GM21447 (cell line): ENCODE data around the gene C14orf93.
"Not testable (repeated sequence)": the region's sequence is repeated elsewhere in the genome, so short reads cannot be mapped to it uniquely, and the experiment has no call there.

Source experiments
- ATAC-seq: cut with Tn5 transposase; IDR thresholded peaks from one replicate; pipeline ENCODE4 v1.9.1; 2021; ENCODE audit not compliant: unreplicated experiment

The C14orf93 gene

DNA sequence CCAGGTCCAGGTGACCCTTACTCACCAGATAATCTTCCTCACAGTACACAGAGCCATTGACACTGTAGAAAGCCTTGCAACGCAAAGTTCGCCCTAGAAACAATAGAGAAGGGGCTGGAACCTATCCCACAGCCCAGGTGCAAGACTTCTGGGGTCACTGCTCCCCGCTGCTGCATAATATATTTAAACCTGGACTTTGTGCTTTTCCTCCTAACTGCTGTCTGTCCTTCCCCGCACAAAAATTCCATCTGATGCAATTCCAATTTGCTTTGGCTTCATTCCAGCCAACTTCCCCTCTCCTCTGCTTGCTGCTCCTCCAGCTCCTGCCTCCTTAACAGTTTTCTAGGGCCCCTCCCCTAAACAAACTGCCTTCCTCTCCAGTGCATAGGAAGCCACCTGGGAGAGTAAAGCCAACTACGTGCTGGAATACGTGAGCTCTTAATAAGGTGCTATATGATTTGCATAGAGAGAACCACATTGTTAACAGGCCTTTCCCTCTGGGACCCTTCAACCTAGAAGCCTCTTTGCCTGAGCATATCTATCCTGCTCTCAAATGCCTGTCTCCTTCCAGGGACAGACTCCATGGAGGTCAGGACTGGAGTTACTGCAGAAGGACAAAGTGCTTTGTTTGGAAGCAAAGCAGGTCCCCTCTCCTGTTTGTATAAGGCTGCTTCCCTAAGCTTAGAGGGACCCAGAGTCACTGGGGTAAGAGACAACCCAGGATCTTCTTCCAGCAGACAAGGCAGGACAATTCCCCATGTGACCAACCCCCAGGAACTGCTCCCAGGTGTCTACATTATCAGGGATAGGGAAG is 33.1 kb downstream of the C14orf93 start:
- ATAC-seq, result no peak

DNA sequence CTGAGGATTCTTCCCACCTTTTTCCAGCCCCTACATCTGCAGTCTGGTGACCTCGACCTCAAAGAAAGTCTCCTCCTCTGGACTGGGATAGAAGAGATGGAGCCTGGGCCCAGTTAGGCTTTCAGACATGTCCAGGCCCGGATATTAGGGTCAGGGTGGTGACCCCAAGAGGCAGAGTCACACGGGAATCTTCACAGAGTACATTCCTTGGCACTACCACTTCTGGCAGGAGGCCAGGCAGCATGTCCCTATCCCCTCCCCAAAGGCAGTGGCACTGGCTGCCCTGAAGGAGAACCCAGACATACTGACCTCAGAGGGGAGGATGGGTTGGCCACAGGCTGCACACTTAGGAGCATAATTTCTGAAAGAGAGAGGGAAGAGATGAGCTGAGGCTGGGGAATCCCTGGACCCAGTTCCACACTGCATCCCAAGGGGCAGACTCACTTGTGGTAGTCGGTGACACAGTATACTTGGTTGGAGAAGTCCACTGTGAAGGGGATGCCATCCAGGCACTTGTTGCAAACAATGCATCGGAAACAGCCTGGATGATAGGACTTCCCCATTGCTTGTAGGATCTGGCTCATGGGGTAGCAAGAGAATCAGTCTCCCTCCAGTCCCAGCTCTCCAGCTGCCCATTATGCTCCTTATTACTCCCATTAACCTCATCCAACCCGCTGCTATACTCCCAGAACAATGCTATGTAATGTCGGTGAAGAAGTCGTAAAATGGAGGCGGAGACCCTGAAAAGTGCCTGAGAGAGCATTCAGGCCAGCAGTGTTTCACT is 35.2 kb downstream of the C14orf93 start:
- no peak for ATAC-seq

DNA sequence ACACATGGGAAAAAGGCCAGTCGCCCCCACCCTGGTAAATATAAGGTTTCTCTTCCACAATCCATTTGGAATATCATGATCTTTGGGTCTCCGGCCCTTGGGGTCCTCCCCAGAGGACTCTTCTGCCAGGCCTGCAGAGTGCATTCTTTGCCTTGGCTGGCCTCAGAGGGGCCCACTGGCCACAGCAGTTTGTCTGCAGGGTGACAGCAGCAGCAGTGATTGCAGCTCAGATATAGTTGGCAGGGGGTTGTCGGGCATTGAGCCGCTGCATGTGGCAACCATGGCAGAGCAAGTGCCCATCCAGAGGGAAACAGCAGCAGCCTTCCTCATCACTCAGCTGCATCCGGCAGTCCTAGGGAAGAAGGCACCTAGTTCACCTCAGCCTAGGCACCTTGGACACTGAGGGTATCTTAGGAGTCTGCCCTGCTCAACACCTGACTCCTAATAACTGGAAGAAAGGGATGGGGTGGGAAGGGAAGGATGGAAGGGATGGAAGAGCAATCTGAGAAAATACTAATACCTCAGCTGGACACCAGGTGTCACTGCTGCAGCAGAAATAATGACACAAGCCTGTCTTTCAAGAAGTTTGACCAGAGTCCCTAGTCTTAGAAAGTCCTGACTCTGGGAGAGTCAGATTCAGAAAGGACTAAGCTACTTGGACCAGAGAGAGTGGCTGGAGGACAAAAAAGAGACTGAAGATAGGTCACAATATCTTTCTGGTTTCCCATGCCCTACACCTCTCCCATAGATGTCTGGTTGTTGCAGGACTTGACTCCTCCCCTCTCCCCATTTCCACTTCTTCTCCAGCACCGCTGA is 36.5 kb downstream of the C14orf93 start:
- ATAC-seq, result no peak

DNA sequence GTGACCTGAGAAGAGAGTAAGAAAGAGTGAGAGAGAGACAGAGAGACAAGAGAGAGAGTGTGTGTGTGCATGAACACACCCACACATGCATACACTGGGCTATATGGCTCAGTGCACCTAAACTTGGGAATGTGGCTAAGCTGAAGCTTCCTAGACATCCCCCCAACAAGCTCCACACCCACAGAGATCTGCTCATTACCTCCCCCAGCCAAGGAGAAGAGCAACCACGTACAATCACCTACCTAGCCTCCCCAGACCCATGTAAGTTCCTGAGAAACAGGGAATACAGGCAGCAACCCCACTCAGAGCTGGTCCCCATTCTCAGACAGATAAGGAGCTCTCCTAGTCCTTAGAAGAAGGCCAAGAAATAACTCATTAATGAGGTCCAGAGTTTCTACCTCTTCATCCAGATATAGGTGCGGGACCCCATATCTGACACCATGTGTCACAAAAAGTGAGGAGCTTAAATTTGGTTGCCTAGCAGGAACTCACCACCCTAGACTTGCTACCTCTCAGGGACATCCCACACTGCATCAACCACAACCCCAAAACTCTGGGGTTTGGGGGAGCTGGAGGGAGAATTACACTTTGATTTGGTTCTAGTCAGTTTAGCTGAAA is 37.5 kb downstream of the C14orf93 start:
- ATAC-seq, result no peak

DNA sequence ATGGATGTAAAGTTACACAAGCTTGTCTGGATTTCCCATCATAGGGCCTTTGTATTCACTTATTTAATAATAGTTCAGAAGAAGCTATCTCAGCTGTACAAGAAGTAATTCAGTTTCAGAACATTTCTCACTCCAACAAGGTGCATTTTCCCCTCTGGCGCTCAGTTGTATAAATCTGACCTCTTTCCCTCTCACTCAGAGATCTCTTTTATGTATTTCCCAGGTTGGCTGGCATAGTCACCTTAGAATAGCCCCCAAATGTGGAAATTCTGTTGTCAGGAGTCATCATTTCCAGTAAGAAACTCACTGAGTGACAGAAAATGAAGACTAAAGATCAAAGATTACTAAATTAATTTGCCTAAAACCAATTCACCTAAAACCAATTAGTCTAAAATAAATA is 38.8 kb downstream of the C14orf93 start:
- ATAC-seq, result no peak

DNA sequence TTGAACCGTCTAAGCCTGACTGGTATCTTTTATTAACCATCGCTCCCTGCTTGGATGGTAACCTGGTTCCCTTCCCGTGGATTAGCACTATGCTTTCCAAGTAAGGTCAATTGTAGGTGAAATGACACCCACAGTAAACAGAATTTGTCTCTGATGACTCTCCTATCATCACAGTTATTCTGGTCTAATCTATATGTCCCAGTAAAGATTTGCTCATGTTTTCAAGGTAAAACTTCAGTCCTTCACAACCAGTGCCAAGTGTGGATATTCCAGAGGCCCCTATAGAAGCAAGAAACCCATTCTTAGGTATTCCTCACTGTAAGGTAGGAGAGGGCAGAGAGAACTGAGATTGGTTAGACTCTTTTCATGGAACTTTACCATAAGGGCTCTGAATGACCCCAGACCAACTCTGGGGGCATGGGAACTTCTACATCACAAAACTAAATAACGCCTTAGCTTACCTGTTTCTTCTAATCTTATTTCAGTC is 43.1 kb downstream of the C14orf93 start:
- no peak for ATAC-seq

DNA sequence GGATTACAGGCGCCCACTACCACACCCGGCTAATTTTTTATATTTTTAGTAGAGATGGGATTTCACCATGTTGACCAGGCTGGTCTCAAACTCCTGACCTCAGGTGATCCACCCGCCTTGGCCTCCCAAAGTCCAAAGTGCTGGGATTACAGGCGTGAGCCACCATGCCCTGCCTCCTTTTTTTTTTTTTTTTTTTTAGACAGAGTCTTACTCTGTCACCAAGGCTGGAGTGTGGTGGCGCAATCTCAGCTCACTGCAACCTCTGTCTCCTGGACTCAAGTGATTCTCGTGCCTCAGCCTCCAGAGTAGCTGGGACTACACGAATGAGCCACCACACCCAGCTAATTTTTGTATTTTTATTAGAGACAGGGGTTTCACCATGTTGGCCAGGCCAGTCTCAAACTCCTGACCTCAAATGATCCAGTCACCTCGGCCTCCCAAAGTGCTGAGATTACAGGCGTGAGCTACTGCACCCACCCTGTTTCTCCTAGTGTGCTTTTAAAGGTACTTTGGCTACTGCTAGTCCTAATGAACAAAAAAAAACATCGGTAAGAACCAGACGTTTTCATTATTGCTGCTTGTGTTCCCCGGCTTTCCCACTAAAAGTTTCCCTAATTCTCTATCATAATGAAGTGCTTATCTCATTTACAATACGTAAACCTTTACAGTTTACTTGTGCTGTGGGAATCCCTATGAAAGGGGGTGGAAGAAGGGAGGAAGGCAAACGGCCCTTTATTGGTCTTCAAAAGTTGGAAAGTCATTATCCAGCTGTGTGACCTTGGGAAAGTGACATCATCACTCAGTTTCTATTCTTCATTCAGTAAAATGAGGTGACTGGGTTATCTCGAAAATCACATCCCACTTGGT is 43.8 kb downstream of the C14orf93 start:
- not testable (repeated sequence) for ATAC-seq

DNA sequence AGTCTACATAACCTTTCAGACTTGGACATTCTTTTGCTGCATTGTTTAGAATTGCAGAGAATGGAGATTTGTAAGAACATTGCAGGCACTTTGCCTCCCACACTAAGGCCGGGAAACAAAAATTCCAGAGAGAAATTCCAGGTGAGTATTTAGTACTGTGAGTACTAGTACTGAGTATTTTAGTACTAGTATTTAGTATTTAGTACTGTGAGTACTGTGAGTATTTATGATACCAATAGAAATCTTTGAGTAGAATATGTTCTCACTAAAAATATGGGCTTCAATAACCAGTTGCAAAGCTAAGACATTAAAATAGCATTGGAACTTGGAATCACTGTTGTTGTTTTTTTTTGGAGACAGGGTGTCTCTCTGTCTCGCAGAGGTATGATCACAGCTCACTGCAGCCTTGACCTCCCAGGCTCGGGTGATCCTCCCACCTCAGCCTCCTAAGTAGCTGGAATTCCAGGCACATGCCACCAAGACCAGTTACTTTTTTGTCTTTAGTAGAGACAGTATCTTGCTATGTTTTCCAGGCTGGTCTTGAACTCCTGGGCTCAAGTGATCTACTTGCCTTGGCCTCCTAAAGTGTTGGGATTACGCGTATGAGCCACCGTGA is 47.8 kb downstream of the C14orf93 start:
- ATAC-seq, result no peak

DNA sequence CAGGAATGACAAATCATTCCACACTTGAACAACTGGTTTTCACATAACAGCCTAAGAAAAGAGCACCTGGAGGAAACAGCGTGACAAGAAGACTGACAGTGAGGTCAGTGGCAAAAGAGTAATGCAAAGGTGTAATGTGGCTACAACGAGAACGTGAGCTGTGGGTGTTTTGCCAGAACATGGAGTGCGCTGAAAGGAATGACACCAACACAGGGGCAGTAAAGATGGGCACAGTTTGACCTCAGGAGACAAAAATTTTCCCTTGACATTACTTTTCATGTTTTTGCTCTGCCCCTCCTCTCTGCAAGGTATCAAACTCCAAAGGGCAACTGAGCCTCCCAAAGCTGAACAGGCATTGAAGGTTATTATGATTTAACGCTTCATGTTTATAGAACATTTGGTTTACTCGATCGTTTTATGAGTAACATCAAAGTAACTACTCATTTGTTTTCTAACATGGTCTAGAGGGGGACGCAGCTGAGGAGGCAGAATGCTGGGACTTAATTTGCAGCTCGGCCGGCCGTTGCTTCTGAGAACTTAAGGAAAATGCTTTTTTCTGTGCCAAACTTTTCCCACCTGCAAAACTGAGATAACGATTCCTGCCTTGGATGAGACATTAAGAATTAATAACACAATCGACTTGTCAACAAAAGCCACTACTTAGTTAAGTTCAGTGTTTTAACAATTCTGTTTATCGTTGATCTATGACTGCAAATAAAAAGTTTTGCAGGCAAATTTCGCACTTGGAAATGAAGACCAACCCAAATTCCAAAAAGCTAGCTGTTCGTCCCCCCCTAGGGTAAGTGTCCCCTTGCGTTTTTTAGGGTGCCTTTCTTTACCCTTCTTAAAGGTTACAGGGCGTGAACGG is 54.0 kb downstream of the C14orf93 start:
- no peak for ATAC-seq

DNA sequence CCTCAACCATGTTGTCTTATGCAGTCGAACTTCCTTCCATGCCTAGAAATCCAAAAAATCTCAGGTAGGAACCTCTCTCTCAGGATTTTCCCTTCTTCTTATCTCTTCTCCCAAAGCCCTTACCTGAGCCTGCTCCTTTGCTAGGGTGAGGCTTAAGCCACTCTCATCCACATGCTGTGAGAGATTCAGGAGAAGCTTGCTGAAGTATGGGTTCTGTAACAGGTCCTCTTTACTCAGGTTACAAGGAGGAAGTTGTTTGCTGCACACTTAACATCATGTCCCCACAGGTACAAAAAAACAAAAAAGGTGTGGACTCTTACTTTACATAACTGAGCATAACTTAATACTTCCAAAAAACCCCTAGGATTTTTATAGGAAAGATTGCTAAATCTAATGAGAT is 57.5 kb downstream of the C14orf93 start:
- no peak for ATAC-seq

DNA sequence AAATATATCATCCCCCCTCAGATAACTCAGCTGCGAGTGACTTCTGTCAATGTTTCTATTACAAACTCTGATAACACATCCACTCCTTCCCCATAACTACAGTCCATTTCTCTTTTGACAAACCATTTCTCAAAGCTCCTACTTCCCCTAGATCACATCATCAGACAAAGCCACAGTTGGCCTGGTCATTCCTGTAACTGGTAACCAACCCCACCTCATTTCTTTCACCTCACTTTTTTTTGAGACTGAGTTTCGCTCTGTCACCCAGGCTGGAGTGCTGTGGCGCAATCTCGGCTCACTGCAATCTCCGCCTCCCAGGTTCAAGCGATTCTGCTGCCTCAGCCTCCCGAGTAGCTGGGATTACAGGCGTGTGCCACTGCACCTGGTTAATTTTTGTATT is 58.1 kb downstream of the C14orf93 start:
- not testable (repeated sequence) for ATAC-seq

DNA sequence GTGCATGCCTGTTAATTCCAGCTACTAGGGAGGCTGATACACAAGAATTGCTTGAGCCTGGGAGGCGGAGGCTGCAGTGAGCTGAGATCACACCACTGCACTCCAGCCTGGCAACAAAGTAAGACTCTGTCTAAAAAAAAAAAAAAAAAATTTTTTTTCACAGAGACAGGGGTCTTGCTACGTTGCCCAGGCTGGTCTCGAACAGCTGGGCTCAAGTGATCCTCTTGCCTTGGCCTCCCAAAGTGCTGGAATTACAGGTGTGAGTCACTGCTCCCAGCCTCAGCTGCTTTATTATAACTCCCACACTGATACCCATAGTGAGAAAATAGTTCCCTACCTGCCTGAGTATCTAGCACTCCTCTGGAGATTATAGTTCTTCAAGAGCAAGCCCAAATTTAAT is 64.3 kb downstream of the C14orf93 start:
- ATAC-seq, result no peak

DNA sequence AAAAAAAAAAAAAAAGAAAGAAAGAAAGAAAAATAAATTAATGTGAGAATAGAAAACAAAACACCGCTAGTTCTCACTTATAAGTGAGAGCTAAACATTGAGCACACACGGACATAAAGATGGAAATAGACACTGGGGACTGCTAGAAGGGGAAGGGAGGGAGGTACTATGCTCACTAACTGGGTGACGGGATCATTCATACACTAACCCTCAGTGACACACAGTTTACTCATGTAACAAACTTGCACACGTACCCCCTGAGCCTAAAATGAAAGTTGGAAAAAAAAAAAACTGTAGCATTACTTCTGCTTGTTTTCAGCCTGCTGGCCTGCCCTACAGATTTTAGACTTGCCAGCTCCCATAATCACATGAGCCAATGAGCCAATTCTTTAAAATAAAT is 70.3 kb downstream of the C14orf93 start:
- ATAC-seq, result no peak
